SK-N-SH (cell line): ENCODE data around the gene SRP54. TPM values are rescaled to one million over a fixed set of nuclear protein-coding genes. Genes with fewer than 3 reads are reported as not detected.

Experiments used
- CTCF ChIA-PET: fragments of 300-600, 350-600 bp; formaldehyde crosslinking; extraction: SDS; loops from one replicate; lab custom pipeline; 2021; lab: Yijun Ruan, JAX
- POLR2A ChIA-PET: fragments of 350-600 bp; sonication (Branson Sonifier 250); formaldehyde crosslinking; extraction: SDS; loops from one replicate; lab custom pipeline; 2020; ENCODE audit warnings: antibody characterized with exemption, inconsistent platforms; lab: Yijun Ruan, JAX
- DNase-seq: peaks from one replicate; pipeline ENCODE4 v3.0.0; 2012
- H2AFZ ChIP-seq: fragments of 200-600 bp; sonication (generic); 2 replicates; pipeline ENCODE4 v1.8.1; 2016; ENCODE audit warnings: antibody characterized with exemption, mild to moderate bottlenecking, low read depth
- H3F3A ChIP-seq: fragments of 200-600 bp; sonication (generic); replicated peaks from 2 replicates; pipeline ENCODE3; 2016; ENCODE audit warnings: antibody characterized with exemption, mild to moderate bottlenecking; ENCODE audit not compliant: insufficient read depth
- H3K27ac ChIP-seq, 2 experiments: fragments of 200-500 bp in 1 of 2; fragments of 200-600 bp in 1 of 2; sonication (Bioruptor generic) in 1 of 2; sonication (generic), shearing (Covaris generic) in 1 of 2; 2 replicates each; pipeline versions ENCODE4 v1.5.1 to v1.6.1; 2014 to 2016; ENCODE audit warnings: low read depth in 2 of 2, inconsistent platforms in 1 of 2, low read length in 1 of 2, mild to moderate bottlenecking in 1 of 2, mixed read lengths in 1 of 2
- H3K27me3 ChIP-seq: fragments of 200-600 bp; sonication (generic), shearing (Covaris generic); 2 replicates; pipeline ENCODE4 v1.6.1; 2016; ENCODE audit warnings: mixed run types; ENCODE audit not compliant: insufficient read depth
- H3K36me3 ChIP-seq, 2 experiments: fragments of 200-500 bp in 1 of 2; fragments of 200-600 bp in 1 of 2; sonication (Bioruptor generic) in 1 of 2; sonication (generic) in 1 of 2; replicated peaks in 1 of 2; 2 replicates each; pipeline versions ENCODE3 to v1.5.1; 2014 to 2016; ENCODE audit warnings: low read length in 1 of 2, mild to moderate bottlenecking in 1 of 2; ENCODE audit not compliant: insufficient read depth in 2 of 2, control insufficient read depth in 1 of 2
- H3K4me1 ChIP-seq, 2 experiments: fragments of 200-500 bp in 1 of 2; fragments of 200-600 bp in 1 of 2; sonication (Bioruptor generic) in 1 of 2; sonication (generic), shearing (Covaris generic) in 1 of 2; 2 replicates each; pipeline versions ENCODE4 v1.5.1 to v1.6.1; 2014 to 2016; ENCODE audit warnings: low read depth in 1 of 2, low read length in 1 of 2, mixed run types in 1 of 2; ENCODE audit not compliant: insufficient read depth in 2 of 2, control insufficient read depth in 1 of 2
- H3K4me2 ChIP-seq: fragments of 200-600 bp; sonication (generic), shearing (Covaris generic); 2 replicates; pipeline ENCODE4 v1.6.1; 2017; ENCODE audit warnings: mixed run types
- H3K4me3 ChIP-seq, 2 experiments: fragments of 200-500 bp in 1 of 2; fragments of 200-600 bp in 1 of 2; sonication (Bioruptor generic) in 1 of 2; sonication (generic), shearing (Covaris generic) in 1 of 2; 2 replicates each; pipeline versions ENCODE4 v1.5.1 to v1.8.1; 2014 to 2016; ENCODE audit warnings: low read depth in 2 of 2, inconsistent platforms in 1 of 2, low read length in 1 of 2, mild to moderate bottlenecking in 1 of 2, mixed read lengths in 1 of 2, moderate library complexity in 1 of 2
- H3K79me2 ChIP-seq: fragments of 200-600 bp; sonication (generic); 2 replicates; pipeline ENCODE4 v1.8.1; 2017; ENCODE audit warnings: mild to moderate bottlenecking; ENCODE audit not compliant: insufficient read depth
- H3K9ac ChIP-seq: fragments of 200-600 bp; sonication (generic); 2 replicates; pipeline ENCODE4 v1.6.1; 2017; ENCODE audit warnings: mixed run types
- H3K9me2 ChIP-seq: fragments of 200-600 bp; sonication (generic); 2 replicates; pipeline ENCODE4 v1.6.1; 2017; ENCODE audit warnings: mixed run types
- H3K9me3 ChIP-seq: fragments of 200-600 bp; sonication (generic); 2 replicates; pipeline ENCODE4 v1.6.1; 2017; ENCODE audit warnings: mixed run types, mild to moderate bottlenecking, moderate library complexity
- H4K20me1 ChIP-seq: fragments of 200-600 bp; sonication (generic); 2 replicates; pipeline ENCODE4 v1.6.1; 2017; ENCODE audit warnings: mild to moderate bottlenecking, mixed run types; ENCODE audit not compliant: insufficient read depth
- CHD2 ChIP-seq: fragments of 150-350 bp; IDR thresholded peaks from 2 replicates; pipeline ENCODE4 v1.6.1; 2018; ENCODE audit warnings: low read length; ENCODE audit not compliant: partially characterized antibody
- EZH2phosphoT487 ChIP-seq: fragments of 200-600 bp; sonication (generic); IDR thresholded peaks from 2 replicates; pipeline ENCODE4 v1.6.1; 2017; ENCODE audit warnings: low read depth, mixed run types, mild to moderate bottlenecking, antibody characterized with exemption, moderate library complexity, borderline replicate concordance
- FOSL2 ChIP-seq: IDR thresholded peaks from 2 replicates; pipeline ENCODE4 v1.4.0; 2012; ENCODE audit warnings: low read depth, mild to moderate bottlenecking, moderate library complexity, borderline replicate concordance
- FOXJ3 ChIP-seq: sonication (generic); formaldehyde crosslinking; IDR thresholded peaks from 2 replicates; pipeline ENCODE4 v1.5.1; 2020; ENCODE audit warnings: mild to moderate bottlenecking, missing genetic modification reagents
- FOXM1 ChIP-seq: IDR thresholded peaks from 2 replicates; pipeline ENCODE4 v1.4.0; 2012; ENCODE audit warnings: low read depth, mild to moderate bottlenecking
- JUND ChIP-seq: IDR thresholded peaks from 2 replicates; pipeline ENCODE4 v1.4.0; 2012
- MEF2A ChIP-seq: IDR thresholded peaks from 2 replicates; pipeline ENCODE4 v1.4.0; 2012; ENCODE audit warnings: low read depth, borderline replicate concordance
- MXI1 ChIP-seq: IDR thresholded peaks from 2 replicates; pipeline ENCODE4 v1.6.1; 2012; ENCODE audit warnings: mild to moderate bottlenecking, low read depth, low read length, improper control_type of control experiment
- NRF1 ChIP-seq: IDR thresholded peaks from 2 replicates; pipeline ENCODE4 v1.6.1; 2012; ENCODE audit warnings: low read depth, mild to moderate bottlenecking, low read length
- POLR2AphosphoS5 ChIP-seq: IDR thresholded peaks from 2 replicates; pipeline ENCODE4 v1.6.1; 2012; ENCODE audit warnings: low read depth, low read length
- RFX5 ChIP-seq: IDR thresholded peaks from 2 replicates; pipeline ENCODE4 v1.6.1; 2012; ENCODE audit warnings: mild to moderate bottlenecking, improper control_type of control experiment, low read length
- TEAD4 ChIP-seq: IDR thresholded peaks from 2 replicates; pipeline ENCODE4 v1.4.0; 2012; ENCODE audit warnings: mild to moderate bottlenecking, borderline replicate concordance; ENCODE audit not compliant: insufficient read depth
- WGBS: methylation state at CpG from one replicate; pipeline ENCODE4 v1.1.6; 2017; ENCODE audit warnings: low lambda C conversion rate; 5-methylcytosine and 5-hydroxymethylcytosine counted together
- polyA plus RNA-seq, 3 experiments: library from polyadenylated mRNA; depleted of rRNA; stranded (reverse); fragments of >200 nt; gene quantifications; 2 replicates each; pipeline ENCODE4 v1.2.3, GENCODE V29; 2012
- TF ChIP-seq, protein P1 (sequence below): IDR thresholded peaks from 2 replicates; pipeline ENCODE4 v1.4.0; 2012; ENCODE audit warnings: low read depth
- TF ChIP-seq, protein P2 (sequence below): IDR thresholded peaks from 2 replicates; pipeline ENCODE4; 2012
- TF ChIP-seq, protein P3 (sequence below): IDR thresholded peaks from 2 replicates; pipeline ENCODE4 v1.6.1; 2012; ENCODE audit warnings: mild to moderate bottlenecking, low read depth, low read length, moderate library complexity

SRP54 gene
- polyA plus RNA-seq, 1 of the 3 experiments (the other 2 are of a cell fraction) = 39.5 TPM

DNA sequence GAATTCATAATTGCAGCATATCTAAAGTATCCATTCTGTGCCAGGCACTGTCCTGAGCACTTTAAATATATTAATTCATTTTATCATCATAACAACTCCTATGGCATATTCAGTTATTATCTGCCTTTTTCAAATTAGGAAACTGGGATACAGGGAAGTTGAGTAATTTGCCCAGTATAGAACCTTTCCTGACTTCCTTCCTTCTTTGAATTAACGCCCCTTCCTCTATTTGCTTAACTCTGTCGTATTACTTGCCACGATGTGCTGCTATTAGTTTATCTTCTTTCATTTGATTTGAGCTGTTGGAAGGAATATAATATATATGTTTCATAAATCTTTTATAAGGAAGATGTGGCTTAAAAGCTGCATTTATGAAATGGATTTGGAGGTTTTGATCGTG, 37.9 kb downstream of the SRP54 start:
- Histone ChIP-seq H3K4me3 (no peak overlapping the region), H3K9me2 (no peaks in the 10 kb centered on the region), H3K36me3 (peaks cover 59 to 88% of the 10 kb centered on the region in 2 experiments), H3K4me1 (no peaks in the 10 kb centered on the region), H3K27ac (no peak overlapping the region), H3K27me3 (no peaks in the 10 kb centered on the region), H4K20me1 (no peaks in the 10 kb centered on the region), H2AFZ (no peak overlapping the region), H3K9ac (no peak overlapping the region), H3K4me2 (no peak overlapping the region), H3K9me3 (no peaks in the 10 kb centered on the region), H3F3A (peaks cover 11% of the 10 kb centered on the region), H3K79me2 (no peaks in the 10 kb centered on the region)
- WGBS = 95% methylated on average over 4 of the region's 4 CpGs
- TF ChIP-seq FOXJ3 (no peak), POLR2AphosphoS5 (no peak), NRF1 (no peak), TEAD4 (no peak), CHD2 (no peak), RFX5 (no peak)
- TF ChIP-seq, protein P1, sequence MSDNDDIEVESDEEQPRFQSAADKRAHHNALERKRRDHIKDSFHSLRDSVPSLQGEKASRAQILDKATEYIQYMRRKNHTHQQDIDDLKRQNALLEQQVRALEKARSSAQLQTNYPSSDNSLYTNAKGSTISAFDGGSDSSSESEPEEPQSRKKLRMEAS = no peak
- no peak for DNase-seq
- CTCF ChIA-PET = interaction anchor here (0.7 kb wide), 1 partner anchor 11 kb away, joined by 3 read pairs; no protein-coding TSS in a partner anchor
- POLR2A ChIA-PET = no interaction called here

DNA sequence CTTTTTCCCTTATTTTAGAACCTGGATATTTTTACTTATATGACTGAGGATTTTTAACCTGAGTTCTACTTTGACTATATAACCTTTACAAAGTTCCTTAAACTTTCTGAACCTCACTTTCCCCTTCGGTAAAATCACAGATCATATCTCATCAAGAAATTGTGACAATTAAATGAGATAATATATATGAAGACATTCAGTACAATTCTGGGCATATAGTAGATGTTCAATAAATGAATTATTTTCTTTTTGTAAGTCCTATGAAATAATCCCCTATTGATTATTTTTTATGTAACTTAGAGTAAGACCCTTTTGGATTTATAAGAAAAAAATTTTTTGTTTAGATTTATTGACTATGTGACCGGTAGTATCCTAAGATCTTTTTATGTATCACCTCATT, 45.6 kb downstream of the SRP54 start:
- ChIA-PET POLR2A (no interaction called here), CTCF (no interaction called here)
- peaks cover 6% of the 10 kb centered on the region for H3F3A ChIP-seq
- TF ChIP-seq FOXM1 (no peak), MEF2A (no peak), JUND (no peak), TEAD4 (no peak), MXI1 (no peak)
- TF ChIP-seq, protein P2, sequence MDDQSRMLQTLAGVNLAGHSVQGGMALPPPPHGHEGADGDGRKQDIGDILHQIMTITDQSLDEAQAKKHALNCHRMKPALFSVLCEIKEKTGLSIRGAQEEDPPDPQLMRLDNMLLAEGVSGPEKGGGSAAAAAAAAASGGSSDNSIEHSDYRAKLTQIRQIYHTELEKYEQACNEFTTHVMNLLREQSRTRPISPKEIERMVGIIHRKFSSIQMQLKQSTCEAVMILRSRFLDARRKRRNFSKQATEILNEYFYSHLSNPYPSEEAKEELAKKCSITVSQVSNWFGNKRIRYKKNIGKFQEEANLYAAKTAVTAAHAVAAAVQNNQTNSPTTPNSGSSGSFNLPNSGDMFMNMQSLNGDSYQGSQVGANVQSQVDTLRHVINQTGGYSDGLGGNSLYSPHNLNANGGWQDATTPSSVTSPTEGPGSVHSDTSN = no peak
- TF ChIP-seq, protein P1 = no peak
- no peaks in the 10 kb centered on the region for H3K4me1 ChIP-seq
- H4K20me1 ChIP-seq = no peaks in the 10 kb centered on the region
- H3K36me3 ChIP-seq = peaks cover 25 to 81% of the 10 kb centered on the region in 2 experiments
- no peak for DNase-seq
- H3K27me3 ChIP-seq = no peaks in the 10 kb centered on the region
- no peaks in the 10 kb centered on the region for H3K9me2 ChIP-seq
- no peak overlapping the region for H3K4me3 ChIP-seq
- H3K79me2 ChIP-seq = no peaks in the 10 kb centered on the region
- H2AFZ ChIP-seq = no peak overlapping the region
- H3K4me2 ChIP-seq = no peak overlapping the region
- no peak overlapping the region for H3K27ac ChIP-seq
- no peaks in the 10 kb centered on the region for H3K9me3 ChIP-seq
- H3K9ac ChIP-seq = no peak overlapping the region
- WGBS = 99% methylated on average over 2 of the region's 2 CpGs

DNA sequence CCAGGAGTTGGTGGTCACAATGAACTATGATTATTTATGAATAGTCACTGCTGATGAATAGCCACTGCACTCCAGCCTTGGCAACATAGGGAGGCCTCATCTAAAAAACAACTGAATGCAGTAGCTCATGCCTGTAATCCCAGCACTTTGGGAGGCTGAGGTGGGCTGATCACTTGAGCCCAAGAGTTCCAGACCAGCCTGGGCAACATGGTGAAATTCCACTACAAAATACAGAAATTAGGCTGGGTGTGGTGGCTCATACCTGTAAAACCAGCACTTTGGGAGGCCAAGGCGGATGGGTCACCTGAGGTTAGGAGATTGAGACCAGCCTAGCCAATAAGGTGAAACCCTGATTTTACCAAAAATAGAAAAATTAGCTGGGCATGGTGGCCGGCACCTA, 49.8 kb downstream of the SRP54 start:
- no peaks in the 10 kb centered on the region for H3K9me3 ChIP-seq
- no peaks in the 10 kb centered on the region for H3F3A ChIP-seq
- DNase-seq = no peak
- 100% methylated on average over 2 of the region's 2 CpGs for WGBS
- no peaks in the 10 kb centered on the region for H3K27me3 ChIP-seq
- no peak overlapping the region for H3K27ac ChIP-seq
- no peaks in the 10 kb centered on the region for H3K9me2 ChIP-seq
- peaks cover 21 to 72% of the 10 kb centered on the region in 2 experiments for H3K36me3 ChIP-seq
- no peak overlapping the region for H3K4me3 ChIP-seq
- H2AFZ ChIP-seq = no peak overlapping the region
- no peaks in the 10 kb centered on the region for H4K20me1 ChIP-seq
- POLR2A ChIA-PET = no interaction called here
- H3K79me2 ChIP-seq = no peaks in the 10 kb centered on the region
- CTCF ChIA-PET = no interaction called here
- H3K9ac ChIP-seq = no peak overlapping the region
- H3K4me1 ChIP-seq = no peaks in the 10 kb centered on the region
- no peak overlapping the region for H3K4me2 ChIP-seq
- TF ChIP-seq TEAD4 (no peak), NRF1 (no peak), MEF2A (no peak), EZH2phosphoT487 (no peak), FOSL2 (no peak)
- TF ChIP-seq, protein P3, sequence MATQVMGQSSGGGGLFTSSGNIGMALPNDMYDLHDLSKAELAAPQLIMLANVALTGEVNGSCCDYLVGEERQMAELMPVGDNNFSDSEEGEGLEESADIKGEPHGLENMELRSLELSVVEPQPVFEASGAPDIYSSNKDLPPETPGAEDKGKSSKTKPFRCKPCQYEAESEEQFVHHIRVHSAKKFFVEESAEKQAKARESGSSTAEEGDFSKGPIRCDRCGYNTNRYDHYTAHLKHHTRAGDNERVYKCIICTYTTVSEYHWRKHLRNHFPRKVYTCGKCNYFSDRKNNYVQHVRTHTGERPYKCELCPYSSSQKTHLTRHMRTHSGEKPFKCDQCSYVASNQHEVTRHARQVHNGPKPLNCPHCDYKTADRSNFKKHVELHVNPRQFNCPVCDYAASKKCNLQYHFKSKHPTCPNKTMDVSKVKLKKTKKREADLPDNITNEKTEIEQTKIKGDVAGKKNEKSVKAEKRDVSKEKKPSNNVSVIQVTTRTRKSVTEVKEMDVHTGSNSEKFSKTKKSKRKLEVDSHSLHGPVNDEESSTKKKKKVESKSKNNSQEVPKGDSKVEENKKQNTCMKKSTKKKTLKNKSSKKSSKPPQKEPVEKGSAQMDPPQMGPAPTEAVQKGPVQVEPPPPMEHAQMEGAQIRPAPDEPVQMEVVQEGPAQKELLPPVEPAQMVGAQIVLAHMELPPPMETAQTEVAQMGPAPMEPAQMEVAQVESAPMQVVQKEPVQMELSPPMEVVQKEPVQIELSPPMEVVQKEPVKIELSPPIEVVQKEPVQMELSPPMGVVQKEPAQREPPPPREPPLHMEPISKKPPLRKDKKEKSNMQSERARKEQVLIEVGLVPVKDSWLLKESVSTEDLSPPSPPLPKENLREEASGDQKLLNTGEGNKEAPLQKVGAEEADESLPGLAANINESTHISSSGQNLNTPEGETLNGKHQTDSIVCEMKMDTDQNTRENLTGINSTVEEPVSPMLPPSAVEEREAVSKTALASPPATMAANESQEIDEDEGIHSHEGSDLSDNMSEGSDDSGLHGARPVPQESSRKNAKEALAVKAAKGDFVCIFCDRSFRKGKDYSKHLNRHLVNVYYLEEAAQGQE = no peak
- TF ChIP-seq, protein P2 = no peak
